Measurements from ENCODE around the gene FZD8.
"Not testable (repeated sequence)": the region's sequence is repeated elsewhere in the genome, so short reads cannot be mapped to it uniquely, and the experiment has no call there.

The FZD8 gene

DNA sequence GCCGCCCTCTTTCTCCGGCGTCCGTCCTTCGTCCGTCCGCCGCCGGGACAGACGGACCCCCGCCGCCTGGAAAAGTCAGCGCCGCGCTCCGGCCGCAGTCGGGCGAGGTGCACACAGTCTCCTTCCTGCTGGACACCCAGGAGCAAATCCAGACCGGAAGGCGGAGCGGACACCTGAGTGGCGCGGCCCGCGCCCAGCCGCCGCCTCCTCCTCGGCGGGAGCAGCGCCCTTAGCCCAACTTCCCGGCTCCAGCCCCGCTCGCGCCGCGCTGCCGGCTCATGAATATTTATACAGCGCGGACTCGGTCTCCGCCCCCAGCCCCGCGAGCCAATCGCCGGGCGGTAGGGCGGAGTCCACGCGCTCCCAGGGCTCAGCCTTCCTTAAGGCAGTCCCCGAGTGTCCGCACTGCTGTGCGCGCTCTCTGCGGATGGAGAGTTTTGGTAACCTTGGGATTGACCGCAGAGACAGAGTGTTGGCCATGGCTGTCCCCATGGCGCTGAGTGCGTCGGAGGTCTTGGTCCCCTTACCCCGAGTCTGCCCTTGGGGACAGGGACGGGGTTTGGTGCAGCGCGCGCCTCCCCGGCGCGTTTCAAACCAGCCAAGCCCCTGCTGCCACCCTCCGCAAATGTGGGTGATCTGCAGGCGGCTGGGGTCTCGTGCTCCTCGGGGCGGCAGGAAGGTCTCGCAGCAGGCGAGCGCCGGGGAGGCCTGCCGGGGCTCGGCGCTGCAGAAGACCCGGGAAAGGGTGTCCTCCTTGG is at the start of gene FZD8:
FZD8 (minus strand) TSS at position 262 of the 758 bp plus-strand sequence. CDS start 867 bp downstream, outside the sequence.
- peak; percentile 70 for DNase-seq

GRCh38 chr10:35691522-35692236 is 49.6 kb upstream of the FZD8 start:
- no peak for DNase-seq

DNA sequence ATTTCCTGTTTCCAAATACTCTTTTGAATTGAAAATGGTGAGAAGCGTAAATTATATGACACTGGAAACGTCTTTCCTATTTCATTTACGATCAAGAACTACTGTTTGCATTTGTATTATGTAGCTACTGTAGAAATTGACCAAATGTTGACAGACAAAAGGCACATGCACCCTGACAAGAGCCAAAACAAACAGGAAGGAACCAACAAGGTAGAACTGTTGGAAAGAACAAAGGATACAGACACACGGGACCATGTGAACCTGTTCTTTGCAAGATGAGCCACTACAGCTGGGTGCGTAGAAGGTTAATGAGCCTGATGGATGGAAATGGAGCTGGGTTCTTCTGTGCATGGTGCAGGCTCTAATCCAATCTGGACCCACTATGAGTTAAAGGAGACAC is 48.4 kb upstream of the FZD8 start:
- DNase-seq = no peak

- not testable (repeated sequence) for DNase-seq
Measured at GRCh38 chr10:35685858-35686257, 43.8 kb upstream of the FZD8 start.

DNA sequence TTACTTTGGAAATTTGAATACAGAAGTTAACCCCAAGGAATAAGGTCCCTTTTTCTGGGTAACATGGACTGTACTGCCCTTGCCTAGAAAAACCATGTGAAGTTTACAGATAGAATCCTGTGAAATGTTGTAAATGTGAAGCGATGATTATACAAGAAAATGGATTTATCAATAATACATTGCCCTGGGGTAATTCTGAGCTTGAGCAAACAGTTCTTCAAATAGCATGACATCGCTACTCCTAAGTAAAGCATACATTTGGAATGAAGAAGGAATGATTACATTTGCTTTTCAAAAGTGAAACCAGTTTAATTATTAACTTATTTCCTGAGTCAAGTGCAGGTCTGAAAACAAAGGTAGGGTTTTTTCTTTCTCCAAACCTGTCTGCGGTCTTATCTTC is 43.3 kb upstream of the FZD8 start:
- no peak for DNase-seq

GRCh38 chr10:35684586-35684985 is 42.5 kb upstream of the FZD8 start:
- DNase-seq = no peak

DNA sequence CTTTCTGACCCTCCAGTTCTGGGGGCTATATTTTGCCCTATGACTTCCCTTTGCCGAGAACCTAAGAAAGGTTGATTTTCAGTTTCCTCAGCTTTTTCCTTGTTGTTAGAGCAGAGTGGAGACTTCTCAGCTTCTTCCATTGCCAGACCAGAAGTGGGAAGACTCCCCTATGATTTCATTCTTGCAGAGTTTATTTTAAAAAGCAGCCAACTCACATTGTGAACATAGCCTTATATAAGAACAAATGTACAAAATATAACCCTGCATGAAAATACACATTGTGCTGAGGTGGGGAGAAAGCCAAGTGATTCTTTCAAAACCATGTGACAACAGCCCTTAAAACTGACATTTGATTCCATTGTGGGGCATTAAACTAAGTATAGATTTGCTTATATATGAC is 33.8 kb upstream of the FZD8 start:
- no peak for DNase-seq

- no peak for DNase-seq
Measured at GRCh38 chr10:35674843-35675242, 32.7 kb upstream of the FZD8 start.

GRCh38 chr10:35668865-35669650 is 27.0 kb upstream of the FZD8 start:
- DNase-seq = no peak

DNA sequence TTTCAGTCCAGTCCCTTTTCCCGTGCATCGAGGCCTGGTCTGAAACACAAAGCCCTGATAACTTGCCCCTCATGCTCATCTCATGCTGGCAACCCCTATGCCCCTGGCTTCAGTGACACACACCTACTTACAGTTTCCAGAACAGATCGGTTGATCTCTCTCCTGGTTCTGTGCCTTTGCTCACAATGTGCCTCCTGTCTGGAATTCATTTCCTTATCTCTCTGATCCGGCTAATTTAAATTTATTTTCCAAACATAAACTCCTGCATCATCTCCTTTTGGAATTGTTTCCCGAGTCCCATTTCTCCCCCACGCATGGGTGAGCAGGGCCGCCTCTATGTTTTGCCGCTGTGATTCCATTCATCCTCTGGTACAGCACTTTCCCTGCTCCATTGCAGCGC is 25.9 kb upstream of the FZD8 start:
- DNase-seq = no peak

DNA sequence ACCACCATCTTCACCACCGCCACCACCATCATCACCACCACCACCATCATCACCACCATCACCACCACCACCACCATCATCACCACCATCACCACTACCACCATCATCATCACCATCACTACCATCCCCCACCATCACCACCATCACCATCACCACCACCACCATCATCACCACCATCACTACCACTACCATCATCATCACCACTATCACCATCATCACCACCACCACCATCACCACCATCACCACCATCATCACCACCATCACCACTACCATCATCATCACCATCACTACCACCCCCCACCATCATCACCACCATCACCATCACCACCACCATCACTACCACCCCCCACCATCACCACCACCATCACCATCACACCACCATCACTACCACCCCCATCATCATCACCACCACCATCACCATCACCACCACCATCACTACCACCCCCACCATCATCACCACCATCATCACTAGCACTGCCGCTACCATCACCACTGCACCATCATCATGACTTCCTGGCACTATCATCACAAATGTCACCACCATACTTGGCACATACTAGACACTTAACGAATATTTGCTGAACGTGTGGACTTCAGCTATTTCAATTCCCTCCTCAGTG is 25.3 kb upstream of the FZD8 start:
- DNase-seq = no peak

DNA sequence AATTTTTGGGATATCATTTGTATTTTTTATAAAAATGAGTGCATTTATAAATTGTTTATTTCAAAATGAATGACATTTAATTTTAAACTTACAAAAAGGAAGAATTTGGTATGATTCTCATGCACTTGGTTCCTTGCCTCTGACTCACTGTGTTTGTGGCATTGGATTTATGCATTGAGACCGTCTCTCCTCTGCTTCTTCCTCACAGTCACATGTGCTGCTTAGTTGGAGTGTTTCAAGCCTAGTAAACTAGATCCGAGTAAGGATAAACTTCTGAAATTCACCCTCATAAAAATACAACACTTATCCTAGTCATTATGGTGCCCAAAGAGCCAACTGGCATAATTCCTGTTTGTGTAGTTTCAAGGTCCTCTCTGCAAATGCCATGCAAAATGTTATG is 19.1 kb upstream of the FZD8 start:
- DNase-seq = no peak

- DNase-seq = no peak
Measured at GRCh38 chr10:35659456-35659855, 17.4 kb upstream of the FZD8 start.

- no peak for DNase-seq
Measured at GRCh38 chr10:35657621-35658020, 15.5 kb upstream of the FZD8 start.

GRCh38 chr10:35652824-35653223 is 10.7 kb upstream of the FZD8 start:
- no peak for DNase-seq

DNA sequence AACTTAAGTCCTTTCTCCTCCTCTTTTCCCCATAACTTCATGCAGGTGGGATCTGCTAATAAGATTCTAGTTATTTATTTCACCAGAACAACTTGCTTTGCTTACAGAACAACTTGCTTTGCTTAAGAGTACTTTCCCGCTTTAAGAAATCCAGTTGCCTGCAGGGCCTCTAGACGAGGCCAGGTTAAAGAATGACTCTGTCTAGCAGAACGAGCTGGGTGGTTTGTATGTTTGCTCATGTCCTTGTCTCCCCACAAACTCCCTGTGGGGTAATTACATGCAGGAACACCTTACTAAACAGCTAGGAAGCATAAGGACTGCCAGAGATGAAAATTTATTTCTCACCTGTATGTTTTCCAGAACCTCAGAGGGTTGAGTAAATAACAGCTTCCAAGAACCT is 8.8 kb upstream of the FZD8 start:
- no peak for DNase-seq

- DNase-seq = peak; percentile 10
Measured at GRCh38 chr10:35644050-35644950, 2.2 kb upstream of the FZD8 start.

DNA sequence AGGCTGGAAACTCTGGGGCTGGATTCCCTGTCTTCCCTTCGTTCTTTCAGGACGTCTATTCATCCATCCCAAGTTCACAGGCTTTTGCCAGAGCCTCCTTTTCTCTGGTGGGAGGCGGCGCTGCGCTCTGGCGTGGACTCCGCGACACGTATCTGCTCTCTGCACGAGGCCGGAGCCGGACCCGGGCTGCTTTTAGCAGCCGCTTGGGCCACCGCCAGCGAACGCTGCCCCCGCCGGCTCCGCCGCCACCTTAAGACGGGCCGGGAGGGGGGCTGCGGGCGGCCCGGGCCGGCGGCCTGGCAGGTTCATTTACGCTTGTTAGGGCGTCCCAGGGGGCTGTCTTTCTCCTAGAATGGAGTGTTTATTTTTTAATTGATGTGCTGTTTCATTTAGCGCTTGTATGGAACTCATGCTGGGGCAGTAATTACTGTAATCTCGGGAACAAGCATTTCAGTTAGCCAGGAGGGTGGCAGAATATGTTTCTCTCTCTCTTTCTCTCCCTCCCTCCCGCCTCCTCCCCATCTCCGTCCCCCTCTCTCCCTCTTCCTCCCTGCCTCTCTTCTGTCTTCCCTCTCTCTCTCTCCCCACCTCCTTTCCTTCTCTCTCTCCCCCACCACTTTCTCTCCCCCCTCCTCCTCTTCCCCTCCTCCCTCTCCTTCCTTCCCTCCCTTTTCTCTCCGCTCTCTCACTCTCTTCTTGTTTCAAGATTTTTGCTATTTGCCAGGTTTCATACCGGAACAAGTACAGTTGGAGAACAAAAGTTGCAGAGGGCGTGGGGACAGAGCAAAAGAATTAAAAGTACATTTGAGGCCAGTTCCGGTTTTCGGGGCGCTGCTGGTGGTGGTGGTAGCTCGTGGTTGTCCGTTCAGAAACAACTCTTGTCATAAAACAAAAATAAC is 1.3 kb upstream of the FZD8 start:
- peak; percentile 16 for DNase-seq

GRCh38 chr10:35642793-35643114 is 658 bp upstream of the FZD8 start:
- DNase-seq = no peak

DNA sequence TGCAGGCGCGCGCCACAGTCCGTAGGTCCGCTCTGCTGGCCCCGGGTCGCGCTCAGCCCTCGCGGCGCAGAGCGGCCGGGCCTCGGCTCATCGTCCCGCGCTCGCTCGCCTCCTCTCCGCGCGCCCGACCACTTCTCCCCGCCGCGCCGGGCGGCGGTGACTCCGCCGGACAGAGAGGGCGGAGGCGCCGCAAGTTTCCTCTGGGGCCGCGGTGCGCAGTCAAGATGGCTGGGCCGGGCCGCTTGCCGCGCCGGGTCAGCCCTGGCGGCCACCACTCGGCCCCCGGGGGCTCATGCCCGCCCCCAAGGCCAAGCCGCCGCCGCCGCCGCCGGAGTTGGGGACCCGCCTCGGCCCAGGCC is 441 bp downstream of the FZD8 start:
- no peak for DNase-seq

GRCh38 chr10:35640951-35641675 is 983 bp downstream of the FZD8 start:
- peak; percentile 34 for DNase-seq
